Activated T-helper 2 cell treated with anti-CD3 and anti-CD28 coated beads, Interferon-gamma antibody, Interleukin-2, Interleukin-4, amounts not matched to agents 10 μg/mL and 5 μg/mL and 100 μg/mL, durations not matched to agents 14 hours and 24 hours and 36 hours (primary cell): ENCODE measurements around the gene FAM50B. TPM values are rescaled to one million over a fixed set of nuclear protein-coding genes. Genes with fewer than 3 reads are reported as not detected.

Experiments used
- DNase-seq: peaks from one replicate; pipeline ENCODE4 v3.0.0; 2021; ENCODE audit warnings: low spot score
- H3K27ac Mint-ChIP-seq: one replicate; pipeline ENCODE4 v1.8.0; 2021; ENCODE audit warnings: mixed read lengths
- H3K27me3 Mint-ChIP-seq: one replicate; pipeline ENCODE4 v1.8.0; 2021; ENCODE audit warnings: low read depth, mixed read lengths
- H3K36me3 Mint-ChIP-seq: one replicate; pipeline ENCODE4 v1.8.0; 2021; ENCODE audit warnings: low read depth, mixed read lengths
- H3K4me1 Mint-ChIP-seq: one replicate; pipeline ENCODE4 v1.8.0; 2021; ENCODE audit warnings: low read depth, mixed read lengths
- H3K4me3 Mint-ChIP-seq: one replicate; pipeline ENCODE4 v1.8.0; 2021; ENCODE audit warnings: low read depth, mild to moderate bottlenecking, moderate library complexity, mixed read lengths
- H3K9me3 Mint-ChIP-seq: one replicate; pipeline ENCODE4 v1.8.0; 2021; ENCODE audit warnings: mixed read lengths
- intact Hi-C: fragments of 100-400 bp; cut with micrococcal nuclease; formaldehyde crosslinking; loops from one replicate; pipeline ENCODE4 v1.15.1; 2023
- total RNA-seq: library from RNA; stranded (reverse); gene quantifications from 2 replicates; pipeline ENCODE4 v1.2.3, GENCODE V29; 2022

FAM50B gene
- total RNA-seq, 1 donor from 2014 or later, result 10.0 TPM

DNA sequence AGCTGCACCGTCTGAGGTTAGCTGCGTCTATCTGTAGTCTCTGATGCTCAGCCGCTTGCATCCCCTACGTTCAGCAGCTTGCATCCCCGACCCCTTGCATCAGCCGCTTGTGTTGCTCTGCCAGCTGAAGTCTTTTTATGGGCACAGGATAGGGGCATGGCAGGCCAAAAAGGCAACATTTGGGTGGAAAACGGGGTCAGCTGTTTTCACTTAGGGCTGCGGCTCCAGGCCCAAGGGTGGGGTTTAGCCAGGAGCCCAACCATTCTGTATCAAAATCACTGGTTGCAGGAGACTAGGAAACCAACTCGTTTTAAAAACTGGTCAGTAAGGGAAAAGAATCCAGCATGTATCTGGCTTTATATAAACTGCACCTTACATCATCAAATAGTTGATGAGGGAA lies 49.9 kb downstream of the FAM50B start:
- intact Hi-C loops, result no loop called here
- Mint-ChIP-seq H3K27me3 (peaks cover 19% of the 10 kb centered on the region), H3K4me3 (no peak overlapping the region), H3K9me3 (no peaks in the 10 kb centered on the region), H3K4me1 (no peaks in the 10 kb centered on the region), H3K27ac (no peak overlapping the region), H3K36me3 (no peaks in the 10 kb centered on the region)
- no peak for DNase-seq

DNA sequence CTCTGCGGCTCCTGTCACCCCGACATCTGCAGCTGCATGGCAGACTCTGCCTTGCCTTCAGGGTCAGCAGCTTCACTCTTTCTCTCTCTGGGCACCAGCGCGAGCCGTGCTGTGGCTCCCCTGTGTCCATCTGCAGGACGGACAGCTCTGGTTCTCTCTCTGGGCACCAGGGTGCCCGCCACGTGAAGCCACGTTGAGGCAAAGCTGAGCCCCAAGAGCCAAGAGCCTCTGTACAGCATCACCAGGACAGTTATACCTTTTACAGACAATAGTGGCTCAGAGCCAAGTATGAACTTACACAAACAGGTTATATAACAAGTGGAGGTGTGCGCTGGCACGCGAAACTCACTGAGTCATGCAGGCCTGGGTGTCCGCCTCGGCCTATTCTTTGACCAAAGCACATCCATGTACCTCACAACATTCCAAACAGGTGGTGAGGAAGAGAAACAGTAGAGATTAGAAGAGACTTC lies 50.8 kb downstream of the FAM50B start:
- Mint-ChIP-seq H3K36me3 (no peaks in the 10 kb centered on the region), H3K4me1 (no peaks in the 10 kb centered on the region), H3K9me3 (no peaks in the 10 kb centered on the region), H3K27ac (no peak overlapping the region), H3K27me3 (peaks cover 20% of the 10 kb centered on the region), H3K4me3 (no peak overlapping the region)
- intact Hi-C loops, result no loop called here
- no peak for DNase-seq

Other genes starting within 250 kb of the FAM50B start
- 1.1 and 1.2 TPM in 2 replicates for gene PXDC1, start 97.7 kb upstream of the FAM50B start, total RNA-seq
- gene FAM217A, start 229.8 kb downstream of the FAM50B start, total RNA-seq, result not detected in 2 replicates